ENCODE results near the gene TMEM232. TPM values are rescaled to one million over a fixed set of nuclear protein-coding genes. Genes with fewer than 3 reads are reported as not detected.

Gene TMEM232
- total and polyA plus RNA-seq, 2 of the 4 experiments (the other 2 are of a cell fraction) = 0.17 to 0.36 TPM

- Histone ChIP-seq H3K27me3 (ENCODE audit: control insufficient read depth, insufficient read depth, low read length) (no peaks in the 10 kb centered on the region), H3K4me3 (ENCODE audit: insufficient read depth, low read depth, low read length) (no peak overlapping the region), H4K8ac (ENCODE audit: low read depth in 2 of 2, low read length in 2 of 2) (no peak overlapping the region), H3K4me1 (ENCODE audit: control insufficient read depth, insufficient read depth, low read length) (no peaks in the 10 kb centered on the region; the same call in 1 of the 2 replicates), H3K9ac (ENCODE audit: low read depth, low read length) (no peak overlapping the region), H2BK120ac (ENCODE audit: low read depth, low read length) (no peak overlapping the region), H4K20me1 (ENCODE audit: insufficient read depth, low read length) (no peaks in the 10 kb centered on the region), H3K9me3 (ENCODE audit: control insufficient read depth, insufficient read depth, low read length) (no peaks in the 10 kb centered on the region), H3K18ac (ENCODE audit: low read depth, low read length) (no peak overlapping the region), H2BK20ac (ENCODE audit: low read depth, low read length) (no peak overlapping the region), H4K91ac (ENCODE audit: insufficient read depth, low read depth, low read length) (no peak overlapping the region), H2AFZ (replicated peaks; ENCODE audit: low read length, poor library complexity) (no peak overlapping the region), H3K9me1 (ENCODE audit: insufficient read depth, low read length) (no peaks in the 10 kb centered on the region), H3K27ac (ENCODE audit: insufficient read depth, low read length) (no peak overlapping the region), H3K23ac (ENCODE audit: low read depth, low read length) (no peak overlapping the region), H3K14ac (replicated peaks; ENCODE audit: low read depth, low read length) (no peak overlapping the region), H3K36me3 (ENCODE audit: control insufficient read depth, insufficient read depth, low read length) (no peaks in the 10 kb centered on the region), H3K79me1 (ENCODE audit: low read depth in 1 of 2, low read length in 2 of 2) (no peaks in the 10 kb centered on the region), H2BK5ac (ENCODE audit: low read depth, low read length, poor library complexity, severe bottlenecking) (no peak overlapping the region), H3K56ac (ENCODE audit: extremely low read depth, insufficient read depth, low read length) (no peak overlapping the region), H3K4me2 (ENCODE audit: low read depth, low read length) (no peak overlapping the region), H2AK5ac (ENCODE audit: low read depth, low read length) (no peak overlapping the region), H2AK9ac (replicated peaks; ENCODE audit: low read depth, low read length, poor library complexity) (no peak overlapping the region), H4K5ac (ENCODE audit: low read depth, low read length) (no peak overlapping the region), H2BK15ac (ENCODE audit: low read depth, low read length) (no peak overlapping the region), H3K4ac (ENCODE audit: low read depth, low read length) (no peak overlapping the region)
- no peak for DNase-seq
- dilution Hi-C loops (cut with HindIII; ENCODE audit: low sequenced_read_pairs, unreplicated experiment) = no loop called here
- ChIA-PET POLR2A (ENCODE audit: unreplicated experiment) (no interaction called here), CTCF (no interaction called here)
- whole genome bisulfite sequencing, 2 experiments (ENCODE audit: extremely low coverage in 2 of 2, insufficient read length in 1 of 2) = no CpG with 5 or more reads among the region's 4 CpGs
- intact Hi-C loops (cut with micrococcal nuclease) = no loop called here
- TF ChIP-seq BHLHE40 (IDR thresholded peaks at IDR 0.05; ENCODE audit: low read depth, low read length) (no peak), CEBPB (IDR thresholded peaks at IDR 0.05; ENCODE audit: low read depth, low read length) (no peak), POLR2A (IDR thresholded peaks at IDR 0.05; ENCODE audit: low read depth, low read length) (no peak), ELK1 (IDR thresholded peaks at IDR 0.05; ENCODE audit: borderline replicate concordance, low read depth, low read length) (no peak), RCOR1 (IDR thresholded peaks at IDR 0.05; ENCODE audit: insufficient replicate concordance, low read length) (no peak), NFE2L2 (IDR thresholded peaks at IDR 0.05; ENCODE audit: low read depth, low read length) (no peak), USF2 (IDR thresholded peaks at IDR 0.05; ENCODE audit: low read depth, low read length) (no peak), CHD1 (IDR thresholded peaks at IDR 0.05; ENCODE audit: low read depth, low read length) (no peak), MAZ (IDR thresholded peaks at IDR 0.05; ENCODE audit: borderline replicate concordance, low read depth, low read length) (no peak), RAD21 (IDR thresholded peaks at IDR 0.05; ENCODE audit: low read length) (no peak), MXI1 (IDR thresholded peaks at IDR 0.05; ENCODE audit: borderline replicate concordance, low read depth, low read length) (no peak), FOS (IDR thresholded peaks at IDR 0.05; ENCODE audit: low read depth, low read length) (no peak), RFX5 (IDR thresholded peaks at IDR 0.05; ENCODE audit: low read depth, low read length) (no peak), CTCF (conservative IDR thresholded peaks at IDR 0.05; ENCODE audit: low read depth, low read length) (no peak), MAFK (IDR thresholded peaks at IDR 0.05; ENCODE audit: low read depth, low read length) (no peak)
- in situ Hi-C loops (cut with MboI; ENCODE audit: low sequenced_read_pairs) = no loop called here
- no TSS peak for BruUV-seq (replicated peaks)
- no peak for ATAC-seq (ENCODE audit: low read depth)
Measured at GRCh38 chr5:110460837-110461236, 265.6 kb downstream of the TMEM232 start.
